ENCODE data around the gene ZNF526.

ZNF526 gene

GRCh38 chr19:42268142-42268703, 48.1 kb downstream of the ZNF526 start:
- DNase-seq = peak; percentile 97 to 99

DNA sequence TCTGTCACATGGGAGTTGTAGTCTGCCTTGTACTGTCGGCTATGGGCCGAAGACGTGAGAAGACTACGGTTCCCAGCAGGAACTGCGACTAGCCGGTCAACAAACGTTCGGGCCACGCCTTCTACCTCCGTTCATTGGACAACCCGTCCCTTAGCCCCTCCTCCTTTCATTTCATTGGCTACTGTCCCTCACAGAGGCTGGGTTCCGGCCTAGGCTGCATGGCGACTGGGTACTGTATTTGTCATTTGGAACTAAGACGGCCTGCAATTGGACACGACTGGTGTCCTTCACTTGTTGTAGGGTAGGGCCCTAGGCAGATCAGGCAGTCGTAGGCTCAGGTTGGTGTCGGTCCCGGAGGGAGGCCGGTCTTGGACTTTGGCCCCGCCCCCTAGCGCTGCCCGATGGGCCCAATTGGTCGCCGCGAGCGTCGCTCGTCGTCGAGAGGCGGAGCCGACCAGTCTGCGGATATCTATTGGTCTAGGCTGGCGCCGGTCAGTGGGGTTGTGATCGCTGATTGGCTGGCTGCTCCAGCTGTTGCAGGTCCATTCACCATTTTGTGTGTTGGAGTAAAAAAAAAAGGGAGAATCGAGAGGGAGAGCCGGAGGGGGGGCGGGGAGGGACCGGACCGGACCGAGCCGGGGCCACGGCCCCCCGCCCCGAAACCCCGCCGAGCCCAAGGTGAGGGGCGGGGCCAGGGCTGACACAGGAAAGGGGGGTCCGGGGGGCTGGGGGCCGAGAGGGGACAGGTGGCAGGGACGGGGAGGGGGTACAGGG, 48.8 kb downstream of the ZNF526 start, which contains the start of gene CIC:
Gene CIC (plus strand): TSS at position 549 of the 774 bp plus-strand sequence. CDS start 2,532 bp downstream, outside the sequence.
- peak; percentile 92 to 100 for DNase-seq

DNA sequence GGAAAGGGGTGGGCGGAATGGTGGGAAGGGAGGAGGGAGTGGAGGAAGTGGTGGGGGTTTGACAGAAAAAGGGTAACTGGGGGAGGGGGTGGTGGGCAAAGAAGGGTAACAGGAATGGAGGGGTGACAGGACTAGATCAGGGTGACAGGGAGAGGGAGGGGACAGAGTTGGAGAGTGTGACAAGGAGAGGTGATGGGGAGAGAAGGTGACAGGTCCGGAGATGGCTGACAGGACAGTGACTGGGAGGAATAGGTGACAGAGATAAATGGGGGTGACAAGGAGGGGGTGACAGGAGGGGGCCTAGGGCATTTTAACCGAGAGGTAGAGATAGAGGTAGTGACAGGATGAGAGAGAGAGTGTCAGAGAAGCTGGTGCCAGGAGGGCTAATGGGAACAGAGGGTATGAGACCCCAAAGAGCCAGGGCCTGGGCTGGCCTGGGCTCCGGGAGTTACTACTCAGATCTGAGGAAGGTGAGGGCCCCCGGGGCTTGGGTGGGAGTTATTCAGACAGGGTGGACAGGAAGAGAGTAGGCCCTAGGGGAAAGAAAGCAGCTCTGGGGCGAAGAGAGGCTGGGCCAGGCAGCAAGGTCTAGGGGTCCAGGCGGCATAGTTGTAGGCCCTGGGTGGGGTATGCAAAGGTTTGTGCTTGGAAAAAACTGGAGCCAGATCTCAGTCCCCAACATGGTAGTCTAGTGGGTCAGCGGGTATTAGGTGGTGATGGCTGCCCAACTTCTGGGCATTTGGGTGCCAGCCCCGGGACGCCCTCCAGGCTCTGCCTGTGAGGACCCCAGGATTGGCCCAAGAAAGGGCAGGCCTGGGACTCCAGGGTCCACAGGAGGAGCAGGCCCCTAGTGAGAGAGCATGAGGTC, 49.6 kb downstream of the ZNF526 start:
- no peak for DNase-seq

DNA sequence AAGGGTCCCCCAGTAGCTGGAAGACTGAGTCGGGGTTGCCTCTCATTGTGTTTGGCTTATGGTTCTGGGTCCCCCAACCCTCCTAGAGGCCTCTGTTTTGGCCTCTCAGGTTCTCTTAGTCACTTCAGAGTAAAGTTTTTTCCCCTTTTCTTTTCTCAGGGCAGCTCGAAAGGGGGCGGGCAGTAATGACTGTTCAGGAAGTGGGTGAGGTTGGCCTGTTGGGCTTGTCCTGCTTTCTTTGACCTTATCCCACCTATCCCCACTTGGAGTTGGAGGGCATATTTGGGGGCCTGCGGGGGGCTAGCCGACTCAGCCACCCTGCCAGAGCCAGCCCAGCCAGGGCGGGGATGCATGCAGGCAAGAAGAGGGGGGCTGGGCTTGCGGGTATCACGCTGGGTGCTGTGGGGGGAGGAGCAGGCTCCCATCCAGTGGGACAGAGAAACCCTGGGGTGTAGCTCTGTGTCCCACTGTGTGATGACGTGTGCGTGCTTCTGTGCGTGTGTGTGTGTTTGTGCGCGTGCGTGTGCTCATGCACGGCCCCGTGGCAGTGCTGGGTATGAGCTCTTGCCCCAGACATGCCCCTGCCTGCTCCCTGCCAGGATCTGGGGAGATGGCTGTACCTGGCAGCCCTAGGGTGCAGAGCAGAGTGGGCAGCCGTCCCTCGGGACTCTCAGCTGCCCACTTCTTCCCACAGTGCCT, 50.4 kb downstream of the ZNF526 start:
- DNase-seq = peak; percentile 37 to 79

DNA sequence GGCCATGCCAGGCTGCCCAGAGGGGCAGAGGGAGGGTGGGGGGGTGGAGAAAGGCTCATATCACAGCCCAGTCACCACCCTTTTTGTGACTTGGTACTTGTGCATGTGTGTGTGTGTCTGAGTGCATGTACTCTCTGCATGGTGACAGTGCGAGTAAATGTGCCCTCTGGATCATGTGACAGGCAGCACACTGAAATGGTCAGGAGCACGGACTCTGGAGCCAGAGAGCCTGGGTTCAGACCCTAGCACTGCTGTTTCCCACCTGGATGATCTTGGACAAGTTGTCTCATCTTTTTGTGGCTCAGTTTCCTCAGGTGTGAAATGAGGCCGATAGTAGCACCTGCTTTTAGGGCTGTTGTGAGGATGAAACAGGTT, 50.9 kb downstream of the ZNF526 start:
- DNase-seq = no peak

- DNase-seq = no peak
These were observed 51.9 kb downstream of the ZNF526 start for GRCh38 chr19:42271861-42272534.

DNA sequence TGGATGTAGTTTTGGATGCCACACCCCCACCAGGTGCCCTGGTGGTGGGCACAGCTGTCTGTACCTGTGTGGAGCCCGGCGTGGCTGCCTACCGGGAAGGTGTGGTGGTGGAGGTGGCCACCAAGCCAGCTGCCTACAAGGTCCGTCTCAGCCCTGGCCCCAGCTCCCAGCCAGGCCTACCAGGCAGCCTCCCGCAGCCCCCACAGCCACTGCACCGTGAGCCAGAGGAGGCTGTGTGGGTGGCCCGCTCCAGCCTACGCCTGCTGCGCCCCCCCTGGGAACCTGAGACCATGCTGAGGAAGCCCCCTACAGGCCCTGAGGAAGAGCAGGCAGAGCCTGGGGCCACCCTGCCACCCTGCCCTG, 52.4 kb downstream of the ZNF526 start:
- DNase-seq = no peak

- DNase-seq = no peak
These were observed 52.9 kb downstream of the ZNF526 start for GRCh38 chr19:42272989-42273406.

DNA sequence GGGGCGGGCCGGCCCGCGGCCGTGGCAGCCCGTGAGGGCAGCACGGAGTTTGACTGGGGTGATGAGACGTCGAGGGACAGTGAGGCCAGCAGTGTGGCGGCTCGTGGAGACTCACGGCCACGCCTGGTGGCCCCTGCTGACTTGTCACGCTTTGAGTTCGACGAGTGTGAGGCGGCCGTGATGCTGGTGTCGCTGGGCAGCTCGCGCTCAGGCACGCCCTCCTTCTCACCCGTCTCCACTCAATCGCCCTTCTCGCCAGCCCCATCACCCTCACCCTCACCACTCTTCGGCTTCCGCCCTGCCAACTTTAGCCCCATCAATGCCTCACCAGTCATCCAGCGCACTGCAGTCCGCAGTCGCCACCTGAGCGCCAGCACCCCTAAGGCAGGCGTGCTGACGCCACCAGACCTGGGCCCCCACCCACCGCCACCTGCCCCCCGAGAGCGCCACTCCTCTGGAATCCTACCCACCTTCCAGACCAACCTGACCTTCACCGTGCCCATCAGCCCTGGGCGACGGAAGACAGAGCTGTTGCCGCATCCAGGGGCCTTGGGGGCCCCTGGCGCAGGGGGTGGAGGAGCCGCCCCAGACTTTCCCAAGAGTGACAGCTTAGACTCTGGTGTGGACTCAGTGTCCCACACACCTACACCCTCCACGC, 53.4 kb downstream of the ZNF526 start:
- DNase-seq = no peak

- DNase-seq = no peak
These were observed 54.1 kb downstream of the ZNF526 start for GRCh38 chr19:42274065-42274682.

GRCh38 chr19:42275103-42275502, 55.0 kb downstream of the ZNF526 start:
- DNase-seq = no peak

DNA sequence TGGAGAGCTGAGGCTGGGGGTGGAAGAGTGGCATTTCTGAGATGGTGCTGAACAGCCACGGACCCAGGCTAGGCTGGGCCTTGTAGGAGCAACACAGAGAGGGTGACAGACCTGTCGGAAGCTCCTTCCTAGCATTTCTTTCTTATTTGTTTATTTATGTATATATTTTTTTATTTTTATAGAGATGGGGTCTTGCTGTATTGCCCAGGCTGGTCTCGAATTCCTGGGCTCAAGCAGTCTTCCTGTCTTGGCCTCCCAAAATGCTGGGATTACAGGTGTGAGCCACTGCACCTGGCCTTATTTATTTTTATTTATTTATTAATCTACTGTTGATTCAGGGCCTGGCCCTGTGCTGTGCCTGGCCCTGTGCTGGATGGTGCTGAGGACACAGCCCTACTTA, 55.4 kb downstream of the ZNF526 start:
- no peak for DNase-seq

- DNase-seq = no peak
These were observed 56.2 kb downstream of the ZNF526 start for GRCh38 chr19:42276284-42276683.

DNA sequence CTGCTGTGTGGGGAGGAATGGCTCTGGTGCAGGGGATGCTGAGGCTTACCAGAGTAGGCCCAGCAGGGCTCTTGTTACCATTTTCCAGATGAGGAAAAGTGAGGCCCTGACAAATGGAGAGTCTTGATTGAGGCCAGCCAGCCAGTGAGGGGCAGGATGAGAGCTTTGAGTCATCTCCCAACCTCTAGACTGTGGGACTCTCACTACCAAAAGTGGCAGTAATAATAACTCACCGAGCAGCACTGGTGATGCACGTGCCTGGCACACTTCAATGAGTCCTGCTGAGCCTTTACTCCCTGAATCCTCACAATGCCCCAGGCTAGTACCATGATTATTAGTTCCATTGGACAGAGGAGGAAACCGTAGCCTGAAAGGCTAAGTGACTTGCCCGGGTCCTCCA, 56.7 kb downstream of the ZNF526 start:
- DNase-seq = no peak
